ENCODE data around the gene HS6ST3.
"Not testable (repeated sequence)": the region's sequence is repeated elsewhere in the genome, so short reads cannot be mapped to it uniquely, and the experiment has no call there.

- TF ChIP-seq FOXM1 (IDR thresholded peaks at IDR 0.05; ENCODE audit: borderline replicate concordance); TARDBP (IDR thresholded peaks at IDR 0.05); SP1 (IDR thresholded peaks at IDR 0.05); FOXK2 (IDR thresholded peaks at IDR 0.05); ARNT (IDR thresholded peaks at IDR 0.05); SUZ12 (IDR thresholded peaks at IDR 0.05); BHLHE40 (IDR thresholded peaks at IDR 0.05; ENCODE audit: borderline replicate concordance); HDGF (IDR thresholded peaks at IDR 0.05; ENCODE audit: borderline replicate concordance); LEF1 (IDR thresholded peaks at IDR 0.05; ENCODE audit: borderline replicate concordance); CTBP1 (IDR thresholded peaks at IDR 0.05; ENCODE audit: borderline replicate concordance); ZNF384 (IDR thresholded peaks at IDR 0.05); NFRKB (IDR thresholded peaks at IDR 0.05); ELF4 (IDR thresholded peaks at IDR 0.05): not testable (repeated sequence)
- TF ChIP-seq PKNOX1 (IDR thresholded peaks at IDR 0.05), result peak; percentile 66; the same call in 1 of the 2 replicates
Measured at GRCh38 chr13:96051946-96052345, 38.0 kb upstream of the HS6ST3 start.

Measured in HEK293T (cell line).